ENCODE results near the gene HIVEP1. TPM values are rescaled to one million over a fixed set of nuclear protein-coding genes. Genes with fewer than 3 reads are reported as not detected.

The HIVEP1 gene
- total RNA-seq, 1 experiment from 2014 or later: 16.7 TPM

DNA sequence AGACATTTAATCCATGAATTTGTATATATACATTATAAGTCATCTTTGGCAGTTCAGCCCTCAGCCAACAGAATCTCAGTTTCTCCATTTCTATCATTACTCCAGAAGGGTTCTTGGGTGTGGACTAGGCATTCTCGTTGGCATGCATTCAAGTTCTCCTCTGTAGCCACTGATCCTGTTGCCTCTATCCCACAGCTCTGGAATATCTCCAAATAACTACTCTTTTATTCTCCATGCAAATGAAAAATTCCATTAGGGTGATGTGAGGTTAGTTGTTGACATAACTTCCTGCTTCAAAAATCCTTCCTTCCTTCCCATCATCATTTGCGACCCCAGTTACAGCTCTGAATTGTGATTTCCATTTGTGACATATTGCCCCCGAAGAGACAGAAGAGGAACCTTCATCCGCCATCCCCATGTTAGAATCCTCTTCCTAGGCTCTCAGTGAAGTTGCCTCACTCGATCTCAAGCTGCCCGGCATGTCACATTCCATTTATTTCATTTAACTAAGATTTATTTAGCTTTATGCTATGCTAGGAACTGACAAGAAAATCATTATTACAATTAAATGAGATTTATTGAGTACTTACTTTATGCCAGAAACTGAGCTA, 184.3 kb downstream of the HIVEP1 start:
- Histone ChIP-seq H3K27ac (ENCODE audit: low read length) (no peak overlapping the region), H3K4me3 (ENCODE audit: low read depth in 2 of 2, low read length in 2 of 2) (no peak overlapping the region), H3K27me3 (ENCODE audit: control insufficient read depth, insufficient read depth, low read length) (no peaks in the 10 kb centered on the region), H3K9me3 (ENCODE audit: control insufficient read depth, insufficient read depth, low read depth, low read length) (no peaks in the 10 kb centered on the region), H3K4me1 (ENCODE audit: control insufficient read depth, insufficient read depth, low read length) (no peaks in the 10 kb centered on the region), H3K36me3 (ENCODE audit: control insufficient read depth, insufficient read depth, low read length) (no peaks in the 10 kb centered on the region)
- ATAC-seq (no peak), DNase-seq (ENCODE audit: low read depth, low spot score) (no peak)
- no TSS peak for BruUV-seq (replicated peaks)
- in situ Hi-C loops (cut with HindIII; ENCODE audit: low pct_unique_long_range_greater_than_20kb, low sequenced_read_pairs): no loop called here
- intact Hi-C loops (cut with micrococcal nuclease; ENCODE audit: unreplicated experiment): no loop called here
- ChIA-PET POLR2A (no interaction called here), CTCF (no interaction called here)
- TF ChIP-seq SIN3A (IDR thresholded peaks at IDR 0.05; ENCODE audit: borderline replicate concordance, insufficient read depth, low read depth, low read length) (no peak), TCF7L2 (IDR thresholded peaks at IDR 0.05; ENCODE audit: low read depth, low read length) (no peak)
- TF ChIP-seq, protein P1, sequence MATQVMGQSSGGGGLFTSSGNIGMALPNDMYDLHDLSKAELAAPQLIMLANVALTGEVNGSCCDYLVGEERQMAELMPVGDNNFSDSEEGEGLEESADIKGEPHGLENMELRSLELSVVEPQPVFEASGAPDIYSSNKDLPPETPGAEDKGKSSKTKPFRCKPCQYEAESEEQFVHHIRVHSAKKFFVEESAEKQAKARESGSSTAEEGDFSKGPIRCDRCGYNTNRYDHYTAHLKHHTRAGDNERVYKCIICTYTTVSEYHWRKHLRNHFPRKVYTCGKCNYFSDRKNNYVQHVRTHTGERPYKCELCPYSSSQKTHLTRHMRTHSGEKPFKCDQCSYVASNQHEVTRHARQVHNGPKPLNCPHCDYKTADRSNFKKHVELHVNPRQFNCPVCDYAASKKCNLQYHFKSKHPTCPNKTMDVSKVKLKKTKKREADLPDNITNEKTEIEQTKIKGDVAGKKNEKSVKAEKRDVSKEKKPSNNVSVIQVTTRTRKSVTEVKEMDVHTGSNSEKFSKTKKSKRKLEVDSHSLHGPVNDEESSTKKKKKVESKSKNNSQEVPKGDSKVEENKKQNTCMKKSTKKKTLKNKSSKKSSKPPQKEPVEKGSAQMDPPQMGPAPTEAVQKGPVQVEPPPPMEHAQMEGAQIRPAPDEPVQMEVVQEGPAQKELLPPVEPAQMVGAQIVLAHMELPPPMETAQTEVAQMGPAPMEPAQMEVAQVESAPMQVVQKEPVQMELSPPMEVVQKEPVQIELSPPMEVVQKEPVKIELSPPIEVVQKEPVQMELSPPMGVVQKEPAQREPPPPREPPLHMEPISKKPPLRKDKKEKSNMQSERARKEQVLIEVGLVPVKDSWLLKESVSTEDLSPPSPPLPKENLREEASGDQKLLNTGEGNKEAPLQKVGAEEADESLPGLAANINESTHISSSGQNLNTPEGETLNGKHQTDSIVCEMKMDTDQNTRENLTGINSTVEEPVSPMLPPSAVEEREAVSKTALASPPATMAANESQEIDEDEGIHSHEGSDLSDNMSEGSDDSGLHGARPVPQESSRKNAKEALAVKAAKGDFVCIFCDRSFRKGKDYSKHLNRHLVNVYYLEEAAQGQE (IDR thresholded peaks at IDR 0.05; ENCODE audit: insufficient read depth in 1 of 2, low read depth in 2 of 2, low read length in 1 of 2): no peak
- TF ChIP-seq, protein P2, sequence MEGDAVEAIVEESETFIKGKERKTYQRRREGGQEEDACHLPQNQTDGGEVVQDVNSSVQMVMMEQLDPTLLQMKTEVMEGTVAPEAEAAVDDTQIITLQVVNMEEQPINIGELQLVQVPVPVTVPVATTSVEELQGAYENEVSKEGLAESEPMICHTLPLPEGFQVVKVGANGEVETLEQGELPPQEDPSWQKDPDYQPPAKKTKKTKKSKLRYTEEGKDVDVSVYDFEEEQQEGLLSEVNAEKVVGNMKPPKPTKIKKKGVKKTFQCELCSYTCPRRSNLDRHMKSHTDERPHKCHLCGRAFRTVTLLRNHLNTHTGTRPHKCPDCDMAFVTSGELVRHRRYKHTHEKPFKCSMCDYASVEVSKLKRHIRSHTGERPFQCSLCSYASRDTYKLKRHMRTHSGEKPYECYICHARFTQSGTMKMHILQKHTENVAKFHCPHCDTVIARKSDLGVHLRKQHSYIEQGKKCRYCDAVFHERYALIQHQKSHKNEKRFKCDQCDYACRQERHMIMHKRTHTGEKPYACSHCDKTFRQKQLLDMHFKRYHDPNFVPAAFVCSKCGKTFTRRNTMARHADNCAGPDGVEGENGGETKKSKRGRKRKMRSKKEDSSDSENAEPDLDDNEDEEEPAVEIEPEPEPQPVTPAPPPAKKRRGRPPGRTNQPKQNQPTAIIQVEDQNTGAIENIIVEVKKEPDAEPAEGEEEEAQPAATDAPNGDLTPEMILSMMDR (IDR thresholded peaks at IDR 0.05): no peak

DNA sequence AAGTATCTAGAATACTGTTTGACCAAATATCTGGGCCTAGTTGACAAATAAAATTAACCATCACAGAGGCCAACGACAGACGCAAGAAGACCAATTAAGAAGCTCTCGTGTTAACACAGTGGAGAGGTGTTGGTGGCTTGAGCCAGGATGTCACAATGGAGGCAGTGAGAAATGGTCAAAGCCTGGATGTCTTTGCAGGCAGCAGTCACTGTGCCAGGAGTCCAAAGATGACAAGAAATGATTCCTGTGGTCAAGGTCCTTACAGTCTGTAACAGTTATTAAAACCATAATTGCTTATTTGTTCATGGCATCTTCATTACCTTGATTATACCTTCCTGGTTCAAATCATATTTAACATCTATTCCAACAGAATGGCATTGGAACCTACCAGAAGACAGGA, 186.7 kb downstream of the HIVEP1 start:
- ATAC-seq (no peak), DNase-seq (ENCODE audit: low read depth, low spot score) (no peak)
- no peaks in the 10 kb centered on the region for H3K4me1 ChIP-seq (ENCODE audit: control insufficient read depth, insufficient read depth, low read length)
- H3K27ac ChIP-seq (ENCODE audit: low read length): no peak overlapping the region
- no peaks in the 10 kb centered on the region for H3K36me3 ChIP-seq (ENCODE audit: control insufficient read depth, insufficient read depth, low read length)
- TF ChIP-seq POLR2AphosphoS5 (IDR thresholded peaks at IDR 0.05; ENCODE audit: low read depth, low read length) (no peak), SIN3A (IDR thresholded peaks at IDR 0.05; ENCODE audit: borderline replicate concordance, insufficient read depth, low read depth, low read length) (no peak), TCF7L2 (IDR thresholded peaks at IDR 0.05; ENCODE audit: low read depth, low read length) (no peak)
- TF ChIP-seq, protein P2 (IDR thresholded peaks at IDR 0.05): no peak
- TF ChIP-seq, protein P1 (IDR thresholded peaks at IDR 0.05; ENCODE audit: insufficient read depth in 1 of 2, low read depth in 2 of 2, low read length in 1 of 2): no peak
- H3K9me3 ChIP-seq (ENCODE audit: control insufficient read depth, insufficient read depth, low read depth, low read length): no peaks in the 10 kb centered on the region
- intact Hi-C loops (cut with micrococcal nuclease; ENCODE audit: unreplicated experiment): no loop called here
- CTCF ChIA-PET: no interaction called here
- POLR2A ChIA-PET: no interaction called here
- no peaks in the 10 kb centered on the region for H3K27me3 ChIP-seq (ENCODE audit: control insufficient read depth, insufficient read depth, low read length)
- in situ Hi-C loops (cut with HindIII; ENCODE audit: low pct_unique_long_range_greater_than_20kb, low sequenced_read_pairs): no loop called here
- H3K4me3 ChIP-seq (ENCODE audit: low read depth in 2 of 2, low read length in 2 of 2): no peak overlapping the region
- no TSS peak for BruUV-seq (replicated peaks)

Data from Panc1 (cell line).